ENCODE data around the gene PON3. TPM values are rescaled to one million over a fixed set of nuclear protein-coding genes. Genes with fewer than 3 reads are reported as not detected.

The PON3 gene
- polyA plus RNA-seq (2013) = not detected

- H3K27ac ChIP-seq (ENCODE audit: insufficient read depth in 1 of 2, low read depth in 1 of 2, low read length in 2 of 2, poor library complexity in 1 of 2, severe bottlenecking in 2 of 2) = no peak within 1 kb of the TSS
- H3K9me3 ChIP-seq (ENCODE audit: control extremely low read depth in 1 of 5, control insufficient read depth in 4 of 5, insufficient read depth in 2 of 5, low read depth in 1 of 5, low read length in 4 of 5) = no peaks in the 10 kb centered on the region
- CTCF ChIA-PET = interaction anchor here (1.1 to 4.1 kb wide), 9 partner anchors 10 to 87 kb away, joined by 3 to 24 read pairs (median 3); no protein-coding TSS in a partner anchor
- H3K4me3 ChIP-seq (ENCODE audit: control insufficient read depth in 1 of 7, extremely low read depth in 1 of 7, insufficient read depth in 4 of 7, low read depth in 2 of 7, low read length in 6 of 7) = peak within 1 kb of the TSS; percentile 35 to 80 (median 64)
- POLR2A ChIA-PET = interaction anchor here (0.6 kb wide), 1 partner anchor 1815 kb away, joined by 3 read pairs; no protein-coding TSS in a partner anchor
- DNase-seq = peak; percentile 48 to 73 (median 67)
- peaks cover 0 to 18% (median 8%) of the 10 kb centered on the region in 5 experiments for H3K27me3 ChIP-seq (replicated peaks in 2 of 5; ENCODE audit: control insufficient read depth in 4 of 5, insufficient read depth in 5 of 5, low read length in 4 of 5)
- no peaks in the 10 kb centered on the region for H3K36me3 ChIP-seq (ENCODE audit: control insufficient read depth in 4 of 4, insufficient read depth in 4 of 4, low read length in 3 of 4)
- WGBS (ENCODE audit: insufficient coverage) = 5% methylated on average over 55 of the region's 68 CpGs
- peaks cover 0 to 14% (median 8%) of the 10 kb centered on the region in 4 experiments for H3K4me1 ChIP-seq (ENCODE audit: control extremely low read depth in 1 of 4, control insufficient read depth in 4 of 4, insufficient read depth in 4 of 4, low read length in 3 of 4)
Measured at GRCh38 chr7:95396136-95397032, at the start of gene PON3. Gene PON3 (minus strand): TSS chr7:95396375. CDS start chr7:95396350, 25 bp downstream.

DNA sequence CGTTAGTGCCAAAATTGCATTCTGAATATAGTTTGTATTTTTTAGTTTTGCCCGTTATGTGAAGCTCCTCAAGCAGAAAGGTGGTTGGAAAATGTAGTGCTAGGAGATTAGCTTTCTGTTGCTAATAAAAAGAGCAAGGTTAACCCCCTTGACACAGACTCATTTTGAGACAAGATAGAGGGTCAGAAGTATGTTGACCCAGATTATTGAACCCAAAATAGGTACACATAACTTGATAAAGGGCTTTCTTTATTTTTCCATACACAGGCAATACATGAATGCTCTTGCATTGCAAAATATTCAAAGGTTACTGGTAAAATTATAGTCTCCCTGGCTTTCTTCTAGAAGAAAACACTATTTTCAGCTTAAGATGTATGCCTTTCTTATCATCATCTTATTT, 48.6 kb upstream of the PON3 start:
- DNase-seq = no peak
- H3K27me3 ChIP-seq (replicated peaks in 2 of 5; ENCODE audit: control insufficient read depth in 4 of 5, insufficient read depth in 5 of 5, low read length in 4 of 5) = no peaks in the 10 kb centered on the region
- no peak overlapping the region for H3K4me3 ChIP-seq (ENCODE audit: control insufficient read depth in 1 of 7, extremely low read depth in 1 of 7, insufficient read depth in 4 of 7, low read depth in 2 of 7, low read length in 6 of 7)
- H3K27ac ChIP-seq (ENCODE audit: insufficient read depth in 1 of 2, low read depth in 1 of 2, low read length in 2 of 2, poor library complexity in 1 of 2, severe bottlenecking in 2 of 2) = no peak overlapping the region
- ChIA-PET POLR2A (no interaction called here), CTCF (no interaction called here)
- H3K9me3 ChIP-seq (ENCODE audit: control extremely low read depth in 1 of 5, control insufficient read depth in 4 of 5, insufficient read depth in 2 of 5, low read depth in 1 of 5, low read length in 4 of 5) = no peaks in the 10 kb centered on the region
- no peaks in the 10 kb centered on the region for H3K4me1 ChIP-seq (ENCODE audit: control extremely low read depth in 1 of 4, control insufficient read depth in 4 of 4, insufficient read depth in 4 of 4, low read length in 3 of 4)
- H3K36me3 ChIP-seq (ENCODE audit: control insufficient read depth in 4 of 4, insufficient read depth in 4 of 4, low read length in 3 of 4) = no peaks in the 10 kb centered on the region
- 100% methylated on average over 1 of the region's 2 CpGs for WGBS (ENCODE audit: insufficient coverage)

DNA sequence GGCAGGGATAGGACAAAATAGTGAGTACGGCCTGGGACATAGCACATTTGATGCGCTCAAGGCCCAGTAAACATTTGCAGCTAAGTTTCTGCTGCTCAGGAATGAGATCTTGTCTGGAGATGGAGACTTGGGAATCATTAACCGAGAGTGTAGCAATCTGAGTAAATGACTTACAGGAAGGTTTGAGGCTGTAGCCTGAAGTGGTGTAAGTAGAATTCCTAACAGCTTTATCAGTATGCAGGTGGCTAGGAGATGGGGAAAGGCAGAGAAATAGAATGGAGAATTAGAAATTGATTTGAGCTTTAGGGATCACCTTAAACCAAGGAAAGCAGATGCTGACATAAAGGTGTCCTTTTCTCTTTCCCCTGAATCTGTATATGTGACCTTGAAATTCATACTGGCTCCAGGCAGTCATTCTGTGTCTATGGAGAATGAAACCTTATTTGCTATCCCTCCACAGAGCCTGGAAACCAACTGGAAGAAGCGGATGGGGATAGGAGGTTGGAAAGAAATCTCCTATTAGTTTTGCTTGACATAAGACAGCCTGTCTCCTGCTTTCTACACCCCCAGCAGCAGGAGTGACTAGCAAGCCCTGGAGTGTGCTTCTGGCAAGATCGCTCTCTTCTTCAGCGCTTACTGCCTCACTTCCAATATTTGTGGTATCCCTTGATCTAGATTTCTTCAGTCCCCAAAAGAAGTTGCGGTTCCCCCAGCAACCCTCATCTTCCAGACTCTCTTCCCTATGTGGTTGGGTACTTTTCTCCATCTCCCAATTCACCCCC, 45.1 kb upstream of the PON3 start:
- Histone ChIP-seq H3K27me3 (replicated peaks in 2 of 5; ENCODE audit: control insufficient read depth in 4 of 5, insufficient read depth in 5 of 5, low read length in 4 of 5) (no peaks in the 10 kb centered on the region), H3K27ac (ENCODE audit: insufficient read depth in 1 of 2, low read depth in 1 of 2, low read length in 2 of 2, poor library complexity in 1 of 2, severe bottlenecking in 2 of 2) (no peak overlapping the region), H3K4me3 (ENCODE audit: control insufficient read depth in 1 of 7, extremely low read depth in 1 of 7, insufficient read depth in 4 of 7, low read depth in 2 of 7, low read length in 6 of 7) (no peak overlapping the region), H3K4me1 (ENCODE audit: control extremely low read depth in 1 of 4, control insufficient read depth in 4 of 4, insufficient read depth in 4 of 4, low read length in 3 of 4) (no peaks in the 10 kb centered on the region), H3K9me3 (ENCODE audit: control extremely low read depth in 1 of 5, control insufficient read depth in 4 of 5, insufficient read depth in 2 of 5, low read depth in 1 of 5, low read length in 4 of 5) (no peaks in the 10 kb centered on the region), H3K36me3 (ENCODE audit: control insufficient read depth in 4 of 4, insufficient read depth in 4 of 4, low read length in 3 of 4) (no peaks in the 10 kb centered on the region)
- CTCF ChIA-PET = no interaction called here
- POLR2A ChIA-PET = no interaction called here
- 100% methylated on average over 6 of the region's 7 CpGs for WGBS (ENCODE audit: insufficient coverage)
- DNase-seq = no peak

GRCh38 chr7:95440394-95441038, 44.3 kb upstream of the PON3 start:
- ChIA-PET POLR2A (no interaction called here), CTCF (no interaction called here)
- Histone ChIP-seq H3K36me3 (ENCODE audit: control insufficient read depth in 4 of 4, insufficient read depth in 4 of 4, low read length in 3 of 4) (no peaks in the 10 kb centered on the region), H3K9me3 (ENCODE audit: control extremely low read depth in 1 of 5, control insufficient read depth in 4 of 5, insufficient read depth in 2 of 5, low read depth in 1 of 5, low read length in 4 of 5) (no peaks in the 10 kb centered on the region), H3K27me3 (replicated peaks in 2 of 5; ENCODE audit: control insufficient read depth in 4 of 5, insufficient read depth in 5 of 5, low read length in 4 of 5) (no peaks in the 10 kb centered on the region), H3K4me3 (ENCODE audit: control insufficient read depth in 1 of 7, extremely low read depth in 1 of 7, insufficient read depth in 4 of 7, low read depth in 2 of 7, low read length in 6 of 7) (no peak overlapping the region), H3K27ac (ENCODE audit: insufficient read depth in 1 of 2, low read depth in 1 of 2, low read length in 2 of 2, poor library complexity in 1 of 2, severe bottlenecking in 2 of 2) (no peak overlapping the region), H3K4me1 (ENCODE audit: control extremely low read depth in 1 of 4, control insufficient read depth in 4 of 4, insufficient read depth in 4 of 4, low read length in 3 of 4) (peaks cover 0 to 1% (median under 1%) of the 10 kb centered on the region in 4 experiments)
- DNase-seq = no peak
- 100% methylated on average over 2 of the region's 3 CpGs for WGBS (ENCODE audit: insufficient coverage)

DNA sequence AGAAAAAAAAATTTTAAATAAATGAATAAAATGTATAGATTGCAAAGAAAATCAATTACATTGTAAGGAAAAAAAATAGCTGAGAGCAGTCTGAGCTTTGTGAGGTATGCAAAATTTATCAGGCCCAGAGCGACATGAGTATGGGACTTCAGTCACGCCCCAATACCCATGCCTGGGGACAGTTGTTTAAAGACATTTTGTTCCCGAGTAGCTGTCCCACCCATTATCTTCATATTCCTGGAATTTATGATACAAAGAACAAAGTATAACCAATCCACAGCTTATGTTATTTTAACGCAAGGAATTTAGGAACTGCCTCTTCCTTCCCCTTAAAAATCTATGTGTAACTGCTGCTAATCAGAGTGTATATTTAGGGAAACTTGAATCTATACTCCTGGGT, 40.2 kb upstream of the PON3 start:
- H3K9me3 ChIP-seq (ENCODE audit: control extremely low read depth in 1 of 5, control insufficient read depth in 4 of 5, insufficient read depth in 2 of 5, low read depth in 1 of 5, low read length in 4 of 5) = no peaks in the 10 kb centered on the region
- no peaks in the 10 kb centered on the region for H3K27me3 ChIP-seq (replicated peaks in 2 of 5; ENCODE audit: control insufficient read depth in 4 of 5, insufficient read depth in 5 of 5, low read length in 4 of 5)
- H3K4me3 ChIP-seq (ENCODE audit: control insufficient read depth in 1 of 7, extremely low read depth in 1 of 7, insufficient read depth in 4 of 7, low read depth in 2 of 7, low read length in 6 of 7) = no peak overlapping the region
- no peaks in the 10 kb centered on the region for H3K36me3 ChIP-seq (ENCODE audit: control insufficient read depth in 4 of 4, insufficient read depth in 4 of 4, low read length in 3 of 4)
- POLR2A ChIA-PET = no interaction called here
- peaks cover 0 to 22% (median 14%) of the 10 kb centered on the region in 4 experiments for H3K4me1 ChIP-seq (ENCODE audit: control extremely low read depth in 1 of 4, control insufficient read depth in 4 of 4, insufficient read depth in 4 of 4, low read length in 3 of 4)
- H3K27ac ChIP-seq (ENCODE audit: insufficient read depth in 1 of 2, low read depth in 1 of 2, low read length in 2 of 2, poor library complexity in 1 of 2, severe bottlenecking in 2 of 2) = no peak overlapping the region
- no peak for DNase-seq
- 62% methylated on average over 3 of the region's 4 CpGs for WGBS (ENCODE audit: insufficient coverage)
- CTCF ChIA-PET = interaction anchor here (1.0 kb wide), 1 partner anchor 40 kb away, joined by 3 read pairs; the partner anchor contains the start of gene PON3

DNA sequence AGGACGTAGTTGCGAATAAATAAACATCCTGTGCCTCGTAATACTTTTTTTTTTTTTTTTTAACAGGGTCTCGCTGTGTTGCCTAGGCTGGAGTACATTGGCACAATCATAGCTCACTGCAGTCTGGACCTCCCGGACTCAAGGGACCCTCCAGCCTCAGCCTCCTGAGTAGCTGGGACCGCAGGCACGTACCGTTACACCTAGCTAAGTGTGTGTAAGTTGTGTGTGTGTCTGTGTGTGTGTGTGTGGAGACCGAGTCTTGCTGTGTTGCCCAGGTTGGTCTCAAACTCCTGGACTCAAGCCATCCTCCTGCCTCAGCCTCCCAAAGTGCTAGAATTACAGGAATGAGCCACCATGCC, 39.2 kb upstream of the PON3 start:
- DNase-seq = no peak
- Histone ChIP-seq H3K27me3 (replicated peaks in 2 of 5; ENCODE audit: control insufficient read depth in 4 of 5, insufficient read depth in 5 of 5, low read length in 4 of 5) (no peaks in the 10 kb centered on the region), H3K9me3 (ENCODE audit: control extremely low read depth in 1 of 5, control insufficient read depth in 4 of 5, insufficient read depth in 2 of 5, low read depth in 1 of 5, low read length in 4 of 5) (no peaks in the 10 kb centered on the region), H3K27ac (ENCODE audit: insufficient read depth in 1 of 2, low read depth in 1 of 2, low read length in 2 of 2, poor library complexity in 1 of 2, severe bottlenecking in 2 of 2) (peak overlapping the region; percentile 72 to 85), H3K4me1 (ENCODE audit: control extremely low read depth in 1 of 4, control insufficient read depth in 4 of 4, insufficient read depth in 4 of 4, low read length in 3 of 4) (peaks cover 0 to 22% (median 14%) of the 10 kb centered on the region in 4 experiments), H3K36me3 (ENCODE audit: control insufficient read depth in 4 of 4, insufficient read depth in 4 of 4, low read length in 3 of 4) (no peaks in the 10 kb centered on the region), H3K4me3 (ENCODE audit: control insufficient read depth in 1 of 7, extremely low read depth in 1 of 7, insufficient read depth in 4 of 7, low read depth in 2 of 7, low read length in 6 of 7) (peak overlapping the region in 6 of 7 experiments; percentile 74 to 87 (median 80))
- 19% methylated on average over 4 of the region's 9 CpGs for WGBS (ENCODE audit: insufficient coverage)
- ChIA-PET CTCF (interaction anchor here (0.8 to 1.0 kb wide), 2 partner anchors 13 to 37 kb away, joined by 3 read pairs; no protein-coding TSS in a partner anchor), POLR2A (interaction anchor here (0.6 kb wide), 1 partner anchor 82 kb away, joined by 4 read pairs; no protein-coding TSS in a partner anchor)

Data from common myeloid progenitor, CD34-positive (primary cell).